Kidney tubule cell (primary cell): ENCODE data around the gene SLC39A8.
A peak's percentile ranks its signal among the peaks of the same experiment; 100 is the strongest.
"Not testable (repeated sequence)": the region's sequence is repeated elsewhere in the genome, so short reads cannot be mapped to it uniquely, and the experiment has no call there.

Source experiments
- DNase-seq: peaks from one replicate; pipeline ENCODE4 v3.0.0-alpha.2; 2018; ENCODE audit warnings: low spot score

Gene SLC39A8

DNA sequence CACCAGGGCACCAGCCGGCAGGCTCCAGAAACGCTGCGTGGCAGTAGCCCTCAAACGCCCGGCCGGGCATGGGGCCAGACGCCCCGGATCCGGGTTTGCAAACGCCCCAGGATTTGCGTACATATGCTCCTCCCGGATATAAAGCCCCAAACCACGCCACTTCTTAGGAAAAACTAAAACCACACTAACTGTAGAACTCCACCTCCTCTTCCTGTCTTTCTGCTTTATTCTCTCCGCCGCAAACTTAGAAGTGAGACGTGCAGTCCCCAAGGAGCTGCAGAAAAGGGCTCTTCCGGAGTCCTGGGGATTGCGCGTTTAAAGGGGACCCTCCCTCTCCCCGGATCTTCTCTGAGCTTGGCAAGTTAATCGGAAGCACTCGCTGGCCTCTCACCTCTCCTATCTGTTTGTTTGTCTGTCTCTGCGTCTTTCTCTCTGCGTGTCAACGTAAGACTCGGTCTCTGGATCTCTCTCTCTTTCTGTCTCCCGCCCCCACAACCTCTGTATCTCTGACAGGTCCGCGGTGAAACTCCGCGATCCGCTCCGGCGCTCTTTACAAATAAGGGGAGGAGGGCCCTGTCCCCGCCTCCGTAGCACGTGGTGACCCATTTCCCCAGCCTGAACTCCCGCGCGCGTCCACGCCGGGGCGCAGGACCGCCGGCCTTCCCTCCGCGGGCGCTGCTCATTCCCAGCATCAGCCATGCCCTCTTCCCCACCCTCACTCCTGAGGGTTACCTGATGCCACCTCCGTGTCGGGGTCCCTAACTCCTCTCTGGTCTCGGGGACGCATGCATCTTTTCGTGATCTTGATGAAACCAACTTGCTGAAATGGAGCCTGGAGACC lies at the start of gene SLC39A8:
Gene SLC39A8 (minus strand): TSS at position 529 of the 841 bp plus-strand sequence. CDS start 820 bp downstream, outside the sequence.
- DNase-seq = peak; percentile 94

DNA sequence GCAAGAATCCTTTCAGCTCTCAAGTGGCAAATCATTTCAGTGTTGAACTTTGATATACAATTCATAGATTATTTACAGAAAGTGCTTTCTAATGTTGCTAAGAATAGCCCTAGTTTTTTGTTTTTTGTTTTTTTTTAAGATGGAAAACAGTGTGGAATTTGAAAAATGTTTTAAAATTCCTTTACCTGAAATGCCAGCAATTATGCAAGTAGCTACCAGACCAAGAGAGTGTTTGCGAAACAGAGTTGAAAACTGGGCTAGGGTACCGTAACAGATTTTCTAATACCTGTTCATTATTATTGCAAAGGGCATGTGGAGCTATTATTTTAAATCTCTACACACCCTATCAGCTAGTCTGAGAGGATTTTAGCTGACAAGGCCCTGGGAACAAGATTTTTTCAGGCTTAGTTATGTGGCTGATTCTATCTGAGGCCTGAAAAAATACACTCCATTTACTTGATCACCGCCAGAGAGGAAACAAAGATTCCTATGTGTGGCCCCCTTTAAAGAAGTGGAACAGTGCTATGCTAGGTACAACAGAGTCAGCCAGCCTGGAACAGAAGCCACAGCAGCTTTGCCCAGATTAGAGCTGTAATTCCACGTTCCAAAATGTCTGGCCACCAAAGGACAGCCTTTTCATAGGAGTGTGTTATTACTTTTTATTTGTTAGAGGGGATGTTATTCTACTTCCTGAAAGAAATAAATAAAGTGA lies 46.9 kb upstream of the SLC39A8 start:
- no peak for DNase-seq

DNA sequence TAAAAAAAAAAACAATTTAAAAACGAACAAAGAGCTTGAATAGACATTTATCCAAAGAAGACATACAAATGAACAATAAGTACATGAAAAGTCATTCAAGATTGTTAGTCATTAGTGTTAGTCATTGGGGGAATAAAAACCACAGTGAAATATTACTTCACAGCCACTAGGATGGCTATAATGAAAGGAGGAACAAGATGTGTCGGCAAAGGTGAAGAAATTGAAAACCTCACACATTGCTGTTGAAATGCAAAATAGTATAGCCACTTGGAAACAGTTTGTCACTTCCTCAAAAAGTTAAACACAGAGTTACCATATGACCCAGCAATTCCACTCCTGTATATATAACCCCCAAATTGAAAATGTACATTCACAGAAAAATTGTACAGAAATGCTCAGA lies 45.2 kb upstream of the SLC39A8 start:
- DNase-seq = peak; percentile 82

DNA sequence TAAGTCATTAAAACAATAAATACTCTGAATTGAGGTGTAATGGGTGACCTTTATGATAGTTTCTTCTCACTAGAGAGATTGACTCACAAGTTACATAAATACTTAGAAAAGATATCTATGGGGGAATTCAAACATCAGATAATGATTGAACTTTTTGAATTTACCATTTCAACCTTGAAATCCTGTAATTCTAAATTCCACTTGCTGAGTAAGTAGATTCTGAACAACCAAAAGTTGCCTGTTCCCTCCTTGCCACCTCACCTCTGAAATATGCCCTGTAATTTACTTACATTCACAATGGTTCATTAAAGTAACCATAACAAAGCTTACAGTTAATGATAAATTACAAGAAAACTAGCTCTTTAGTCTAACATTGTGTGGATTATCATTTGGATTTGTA lies 43.3 kb upstream of the SLC39A8 start:
- peak; percentile 62 for DNase-seq

DNA sequence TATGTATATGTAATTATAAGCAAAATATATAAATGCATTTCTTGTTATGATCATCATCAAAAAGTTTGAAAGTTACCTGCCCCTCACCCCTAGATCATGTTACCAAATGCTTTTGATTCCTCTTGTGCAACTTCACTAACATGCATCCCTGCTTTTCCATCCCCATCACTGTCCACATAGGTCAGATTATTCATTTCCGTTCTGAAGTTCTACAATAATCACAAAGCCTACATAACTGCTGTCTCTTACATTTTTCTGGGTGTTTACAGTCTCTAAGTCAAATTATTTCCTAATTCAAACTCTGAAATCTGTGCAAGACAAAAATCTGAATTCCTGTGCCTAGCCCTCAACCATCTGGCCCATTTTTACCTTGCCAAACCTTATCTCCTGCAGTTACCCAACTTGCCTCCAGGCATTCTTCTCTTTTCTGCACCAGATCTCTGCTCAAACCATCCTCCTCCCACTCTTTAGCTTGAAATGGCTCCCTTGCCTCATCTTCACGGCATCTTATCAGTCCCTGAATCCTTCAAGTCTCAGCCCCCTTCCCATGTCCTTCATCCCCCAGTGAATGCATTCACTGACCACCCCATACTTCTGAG lies 42.4 kb upstream of the SLC39A8 start:
- DNase-seq = no peak

DNA sequence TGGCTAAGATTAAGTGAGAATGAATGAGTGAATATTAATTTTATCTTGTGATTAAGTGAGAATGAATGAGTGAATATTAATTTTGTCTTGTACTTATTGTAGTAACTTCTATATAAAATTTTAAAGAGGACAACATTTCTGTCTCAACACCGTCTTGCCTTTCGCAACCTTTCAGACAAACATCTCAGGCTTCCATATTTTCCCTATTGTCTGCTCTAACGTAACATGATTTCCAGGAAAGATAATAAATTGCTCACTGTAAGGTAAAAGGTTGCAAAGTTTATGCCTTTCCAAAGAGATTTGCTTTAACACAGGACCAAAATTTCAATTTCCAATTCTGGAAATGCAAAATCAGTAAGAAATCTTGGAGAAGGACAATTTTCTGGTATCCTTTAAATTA lies 41.7 kb upstream of the SLC39A8 start:
- no peak for DNase-seq

DNA sequence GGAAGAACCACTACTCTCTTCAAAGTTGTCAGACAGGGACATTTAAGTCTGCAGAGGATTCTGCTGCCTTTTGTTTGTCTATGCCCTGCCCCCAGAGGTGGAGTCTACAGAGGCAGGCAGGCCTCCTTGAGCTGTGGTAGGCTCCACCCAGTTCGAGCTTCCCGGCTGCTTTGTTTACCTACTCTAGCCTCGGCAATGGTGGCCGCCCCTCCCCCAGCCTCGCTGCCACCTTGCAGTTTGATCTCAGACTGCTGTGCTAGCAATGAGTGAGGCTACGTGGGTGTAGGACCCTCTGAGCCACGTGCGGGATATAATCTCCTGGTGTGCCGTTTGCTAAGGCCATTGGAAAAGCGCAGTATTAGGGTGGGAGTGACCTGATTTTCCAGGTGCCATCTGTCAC lies 35.0 kb upstream of the SLC39A8 start:
- not testable (repeated sequence) for DNase-seq

DNA sequence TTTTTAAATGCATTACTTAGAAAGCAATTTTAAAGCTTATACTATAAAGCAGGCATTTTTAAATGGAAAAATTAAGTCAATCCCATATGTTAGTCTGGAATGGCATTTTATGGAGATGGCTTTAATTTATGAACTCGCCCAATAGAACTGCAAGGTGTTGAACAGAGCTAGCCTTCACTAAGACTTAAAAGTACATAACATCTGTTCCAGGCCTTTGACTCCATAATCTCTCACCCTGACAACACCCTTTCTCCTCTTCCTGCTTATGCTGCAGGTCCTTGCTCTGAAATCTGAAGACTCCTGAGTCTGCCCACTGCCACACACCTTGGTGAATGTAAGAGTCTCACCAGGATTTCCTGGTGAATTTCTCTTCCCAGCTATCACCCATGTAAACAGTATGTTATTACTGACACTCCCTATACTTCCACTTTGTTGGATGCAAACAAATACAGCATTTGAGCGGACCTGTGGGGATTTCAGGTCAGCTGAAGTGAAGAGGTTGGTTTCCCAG lies 17.7 kb upstream of the SLC39A8 start:
- no peak for DNase-seq

DNA sequence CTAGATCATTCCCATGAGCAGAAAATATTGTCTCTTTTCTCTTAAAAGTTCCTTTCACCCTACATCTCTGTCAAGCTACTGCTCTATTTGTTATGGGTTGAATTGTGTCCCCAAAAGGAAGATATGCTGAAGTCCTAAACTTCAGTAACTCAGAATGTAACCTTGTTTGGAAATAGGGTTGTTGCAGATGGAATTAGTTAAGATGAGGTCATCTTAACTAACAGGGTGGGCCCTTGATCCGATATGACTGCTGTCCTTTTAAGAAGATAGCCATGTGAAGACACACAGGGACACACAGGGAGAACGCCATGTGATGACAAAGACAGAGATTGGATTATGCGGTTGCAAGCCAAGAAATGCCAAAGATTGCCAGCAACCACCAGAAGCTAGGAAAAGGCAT lies 12.8 kb upstream of the SLC39A8 start:
- no peak for DNase-seq

DNA sequence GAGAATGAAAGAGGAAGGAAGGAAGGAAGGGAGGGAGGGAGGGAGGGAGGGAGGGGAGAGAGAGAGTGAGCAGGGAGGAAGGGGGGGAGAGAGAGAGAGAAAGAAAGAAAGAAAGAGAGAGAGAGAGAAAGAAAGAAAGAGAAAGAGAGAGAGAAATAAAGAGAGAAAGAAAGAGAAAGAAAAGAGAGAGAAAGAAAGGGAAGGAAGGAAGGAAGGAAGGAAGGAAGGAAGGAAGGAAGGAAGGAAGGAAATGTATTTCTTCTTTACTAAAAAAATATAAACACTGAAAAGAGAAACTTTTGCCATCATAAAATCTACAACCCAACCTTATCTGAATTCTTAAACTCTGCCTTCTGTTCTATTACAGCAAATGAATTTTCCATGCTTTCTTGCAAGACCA lies 12.4 kb upstream of the SLC39A8 start:
- DNase-seq = not testable (repeated sequence)

DNA sequence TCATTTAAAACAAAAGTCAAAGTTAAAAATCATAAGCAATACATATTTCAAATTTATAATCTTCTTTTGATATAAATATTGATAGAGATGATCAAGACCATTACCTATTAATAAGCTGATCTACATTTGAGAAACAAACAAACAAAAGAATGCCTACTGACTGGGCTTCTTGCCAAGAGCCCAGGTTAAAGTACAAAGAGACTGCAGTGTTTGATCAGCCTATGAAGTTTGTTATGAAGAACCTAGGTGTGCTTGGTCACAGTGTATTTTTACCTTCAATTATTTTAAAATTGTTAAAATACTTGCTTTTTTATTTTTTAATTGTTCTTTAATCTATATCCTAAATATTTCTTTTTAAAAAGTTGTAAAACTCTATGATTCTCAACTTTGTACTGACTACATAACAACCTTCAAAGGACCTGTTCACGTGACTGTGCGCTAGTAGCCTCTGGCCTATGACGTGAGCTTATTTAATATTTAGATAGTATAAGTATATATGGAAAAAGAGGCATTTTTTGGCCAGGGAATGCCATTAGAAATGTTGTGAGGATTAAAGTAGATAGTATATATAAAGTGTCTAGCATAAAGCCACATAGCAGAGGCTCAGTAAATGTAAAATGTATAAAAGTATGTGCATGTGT lies 11.4 kb upstream of the SLC39A8 start:
- no peak for DNase-seq

DNA sequence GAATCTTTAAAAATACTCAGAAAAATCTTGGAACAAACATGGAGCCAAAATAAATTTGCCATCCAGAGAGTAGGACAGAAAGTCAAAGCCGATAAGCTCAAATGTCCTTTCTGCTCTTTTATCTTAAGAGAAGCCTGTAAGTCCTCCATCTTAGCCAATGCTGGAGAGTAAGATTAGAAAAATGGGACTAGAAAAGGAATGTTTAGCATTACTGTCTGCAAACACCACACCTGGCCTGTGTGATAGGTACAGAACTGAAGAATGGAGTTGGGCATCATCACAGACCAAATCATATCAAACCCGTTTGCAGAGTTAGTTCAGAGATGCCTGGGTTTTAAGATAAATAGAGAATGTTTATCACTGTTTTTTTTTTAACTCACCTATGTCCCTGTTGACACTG lies 10.5 kb upstream of the SLC39A8 start:
- DNase-seq = no peak

DNA sequence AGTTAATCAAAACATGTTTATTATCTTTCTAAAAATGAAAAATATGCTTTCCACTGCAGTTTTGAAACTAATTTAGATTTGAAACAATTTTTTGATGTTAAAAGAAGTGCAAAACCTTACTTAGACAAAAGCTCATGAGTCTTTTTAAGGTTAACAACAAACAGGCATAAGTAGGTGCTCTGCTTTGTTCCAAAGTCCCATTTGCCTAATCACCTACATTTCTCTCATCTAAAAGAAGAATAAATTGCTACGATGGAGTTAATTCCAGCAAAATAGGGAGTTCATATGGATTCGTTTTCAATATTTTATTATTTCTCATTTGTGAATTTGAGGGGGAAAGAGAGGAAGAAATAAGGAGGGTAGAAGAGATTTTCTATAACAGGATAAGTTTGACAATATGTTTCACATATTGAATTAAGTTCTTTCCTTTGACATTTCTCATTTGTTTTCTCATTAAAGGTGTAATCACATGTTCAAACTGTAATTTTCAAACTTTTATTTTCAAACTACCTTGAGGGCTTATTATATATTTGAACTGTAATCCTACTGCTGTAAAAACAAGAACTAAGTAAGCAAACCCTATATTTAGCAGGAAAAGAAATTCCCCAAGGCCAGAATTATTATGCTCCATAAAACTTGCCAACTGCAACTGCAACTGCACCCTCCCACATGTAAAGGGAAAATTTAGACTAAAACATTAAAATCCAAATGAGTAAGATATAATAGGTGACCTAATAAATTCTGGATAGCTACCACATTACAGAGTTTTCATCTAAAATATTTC lies 9.6 kb upstream of the SLC39A8 start:
- no peak for DNase-seq

DNA sequence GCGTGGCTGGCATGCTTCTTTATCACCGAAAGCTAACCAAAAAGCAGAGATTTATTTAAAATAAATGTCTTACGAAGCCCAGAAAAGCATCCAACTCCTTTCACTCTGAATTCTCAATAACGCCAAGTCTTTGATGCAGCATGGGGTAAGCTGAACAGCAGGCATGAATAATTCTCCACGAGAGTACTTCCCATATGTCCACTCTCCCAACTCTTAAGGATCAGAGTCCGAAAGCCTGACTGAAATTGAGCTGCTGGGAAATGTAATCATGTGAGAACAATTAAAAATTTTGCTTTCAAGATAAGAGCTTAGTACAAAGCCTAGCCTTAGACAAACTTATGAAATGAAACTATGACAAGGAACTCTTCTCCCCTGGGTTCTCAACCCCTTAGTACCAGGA lies 7.5 kb upstream of the SLC39A8 start:
- DNase-seq = no peak

DNA sequence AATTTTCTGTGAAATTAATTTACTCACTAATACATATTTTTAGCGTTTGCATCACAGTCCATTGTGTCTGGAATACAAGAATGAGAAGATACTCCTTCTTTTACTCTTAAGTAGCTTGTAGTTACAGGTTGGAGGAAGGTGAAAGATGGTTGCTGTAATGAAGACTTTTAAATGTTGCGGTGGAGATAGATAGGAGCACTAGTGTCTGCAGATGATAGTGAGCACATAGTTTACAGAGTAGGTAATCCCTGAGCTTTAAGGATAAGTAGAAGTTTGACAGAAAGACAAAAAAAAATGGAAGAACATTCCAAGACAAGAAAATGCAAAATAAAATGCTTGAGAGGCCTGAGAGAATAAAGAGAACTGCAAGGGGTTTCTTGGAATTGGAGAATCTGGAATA lies 5.4 kb upstream of the SLC39A8 start:
- DNase-seq = no peak

DNA sequence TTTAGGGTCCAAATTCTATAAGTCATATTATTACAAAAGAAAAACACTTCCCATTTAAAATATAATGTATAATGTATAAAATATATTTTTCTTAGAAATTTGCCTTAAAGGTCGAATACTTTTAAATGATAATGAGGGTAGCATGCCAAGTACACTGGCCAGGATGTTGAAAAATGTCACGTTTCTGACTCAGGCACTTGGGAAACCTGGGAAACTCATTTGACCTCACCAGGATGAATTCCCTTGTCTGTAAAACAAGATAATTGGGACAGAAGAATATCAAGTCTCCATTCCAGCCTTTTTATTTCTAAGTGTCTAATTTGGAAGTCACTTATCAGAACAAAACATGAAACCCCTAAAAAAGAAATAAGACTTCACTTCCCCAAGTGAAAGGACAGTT lies 3.4 kb upstream of the SLC39A8 start:
- DNase-seq = no peak

DNA sequence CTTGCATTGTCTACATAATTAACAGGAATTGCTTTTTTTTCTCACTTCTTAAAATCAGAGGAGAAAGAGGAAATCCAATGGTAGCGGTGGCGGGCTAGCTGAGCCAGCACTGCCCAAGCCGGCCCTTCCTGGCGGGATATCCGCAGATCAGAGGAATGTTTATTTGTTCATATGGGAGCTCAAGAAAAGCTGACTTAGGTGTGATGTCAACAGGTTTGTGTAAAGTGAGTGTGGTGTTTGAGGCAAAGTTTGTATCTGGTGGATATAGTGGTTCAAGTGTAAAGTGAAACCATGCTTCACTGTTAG lies 466 bp upstream of the SLC39A8 start:
- peak; percentile 21 for DNase-seq

DNA sequence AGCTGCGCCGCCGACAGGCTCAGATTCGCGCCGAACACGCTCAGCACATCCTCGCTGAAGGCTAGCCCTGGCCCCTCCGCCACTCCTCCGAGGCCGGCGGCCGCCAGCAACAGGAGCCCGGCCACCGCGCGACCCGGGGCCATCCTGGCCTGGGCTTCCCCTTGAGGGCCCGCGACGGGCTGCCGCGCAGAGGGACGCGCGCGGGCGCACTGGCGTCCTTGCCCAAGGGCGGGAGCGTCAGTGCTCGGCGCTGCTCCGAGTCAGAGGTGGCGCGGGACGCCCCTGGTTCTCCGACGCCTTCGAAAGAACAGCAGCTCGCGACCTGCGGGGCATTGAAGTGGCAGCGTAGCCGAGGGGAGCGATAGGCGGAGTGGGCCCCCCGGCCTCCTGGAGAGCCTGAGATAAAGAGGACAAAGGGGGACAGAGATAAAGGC lies 745 bp downstream of the SLC39A8 start:
- DNase-seq = peak; percentile 75

DNA sequence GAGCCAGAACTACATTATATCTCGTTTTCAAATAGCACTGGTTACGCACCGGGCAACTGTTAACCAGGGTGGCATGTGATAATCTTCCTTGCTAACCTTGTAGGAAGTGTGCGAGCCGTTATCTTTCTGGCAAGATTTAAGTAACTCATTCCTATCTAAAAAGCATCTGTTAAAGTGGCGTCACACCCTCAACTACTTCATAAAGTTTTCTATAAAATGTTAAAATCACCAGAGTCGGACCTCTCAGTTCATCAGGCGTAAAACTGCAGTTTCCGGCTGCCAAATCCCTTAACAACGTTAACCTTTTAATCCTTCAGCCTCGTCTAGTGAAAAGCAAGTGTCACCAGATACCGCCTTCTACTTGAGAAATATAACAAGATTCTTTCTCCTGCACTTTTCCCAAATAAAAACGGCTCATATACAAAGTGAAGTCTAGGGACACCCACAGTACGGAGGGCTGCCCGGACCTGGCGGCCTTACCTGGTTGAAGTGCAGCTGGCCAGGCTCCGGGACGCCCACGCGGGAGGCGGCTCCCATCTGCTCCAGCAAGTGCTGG lies 1.2 kb downstream of the SLC39A8 start:
- no peak for DNase-seq

DNA sequence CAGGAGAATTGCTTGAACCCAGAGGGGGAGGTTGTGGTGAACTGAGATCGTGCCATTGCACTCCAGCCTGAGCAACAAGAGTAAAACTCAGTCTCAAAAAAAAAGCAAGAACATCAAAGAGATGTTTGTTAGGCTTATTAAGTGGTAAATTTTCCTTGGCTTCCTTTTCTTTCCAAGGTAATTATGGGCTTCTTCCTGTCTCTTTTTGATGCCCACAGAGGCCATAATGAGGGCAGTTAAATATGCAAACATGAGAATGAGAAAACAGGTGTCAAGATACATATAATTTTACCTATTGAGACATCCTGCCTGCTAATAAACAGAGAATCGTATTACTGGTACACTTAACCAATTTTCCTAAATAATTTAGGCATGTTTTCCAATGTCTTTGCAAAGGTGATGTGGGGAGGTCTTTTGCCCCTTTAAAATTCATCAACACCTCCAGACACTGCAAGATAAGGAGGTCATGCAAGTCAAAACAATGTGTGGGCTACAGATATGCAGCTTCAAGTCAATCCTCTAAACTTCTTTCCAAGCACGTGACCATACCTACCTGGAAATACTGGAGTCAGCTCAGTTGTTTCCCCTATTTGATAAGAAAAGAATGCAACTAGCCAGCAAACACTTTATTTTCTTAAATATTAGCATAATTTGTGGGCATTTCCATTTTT lies 2.7 kb downstream of the SLC39A8 start:
- no peak for DNase-seq

DNA sequence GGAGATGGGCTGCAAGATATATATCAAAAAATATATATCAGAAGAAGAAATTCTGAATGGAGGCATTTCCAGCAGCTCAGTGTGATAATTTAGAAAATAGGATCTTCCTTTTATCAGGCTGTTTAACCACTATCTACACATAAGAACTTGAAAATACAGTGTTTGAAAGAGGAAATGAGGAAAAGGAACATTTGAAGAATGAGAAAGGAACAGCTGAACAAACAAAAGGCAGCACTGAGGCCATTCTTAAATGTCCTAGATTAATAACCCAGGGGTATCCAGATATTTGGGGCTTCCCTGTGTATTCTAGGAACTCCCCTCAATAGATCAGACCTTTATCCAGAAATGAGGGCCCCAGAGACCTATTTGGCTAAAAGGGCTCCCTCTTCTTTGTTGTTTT lies 4.1 kb downstream of the SLC39A8 start:
- no peak for DNase-seq
